Measurements from ENCODE around the gene KCNN3.
"Not testable (repeated sequence)": the region's sequence is repeated elsewhere in the genome, so short reads cannot be mapped to it uniquely, and the experiment has no call there.

Gene KCNN3

DNA sequence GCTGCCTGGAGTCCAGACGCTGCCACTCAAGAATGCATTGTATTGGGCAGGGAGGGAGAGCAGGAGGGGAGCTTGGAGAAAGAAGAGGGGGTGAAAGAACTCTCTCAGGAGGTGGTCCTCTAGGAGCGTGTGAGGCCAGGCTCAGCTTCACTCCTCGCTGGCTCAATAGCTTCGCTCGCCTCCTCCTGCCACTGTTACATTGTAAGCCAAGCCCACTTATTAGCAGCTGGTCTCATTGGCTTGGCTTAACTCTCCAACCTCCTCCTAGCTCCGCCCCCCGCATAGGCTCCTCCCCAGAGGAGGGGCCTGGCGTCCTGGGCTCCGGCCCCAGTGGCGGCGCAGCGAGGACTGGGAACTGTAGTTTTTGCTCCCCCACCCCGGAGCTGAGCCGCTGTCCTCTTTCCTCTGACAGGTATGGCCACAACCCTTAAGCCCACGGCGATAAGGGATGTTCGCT is at the start of gene KCNN3:
KCNN3 (minus strand) TSS at position 167 of the 457 bp plus-strand sequence. CDS start 317 bp downstream, outside the sequence.
- peak; percentile 89 for DNase-seq

DNA sequence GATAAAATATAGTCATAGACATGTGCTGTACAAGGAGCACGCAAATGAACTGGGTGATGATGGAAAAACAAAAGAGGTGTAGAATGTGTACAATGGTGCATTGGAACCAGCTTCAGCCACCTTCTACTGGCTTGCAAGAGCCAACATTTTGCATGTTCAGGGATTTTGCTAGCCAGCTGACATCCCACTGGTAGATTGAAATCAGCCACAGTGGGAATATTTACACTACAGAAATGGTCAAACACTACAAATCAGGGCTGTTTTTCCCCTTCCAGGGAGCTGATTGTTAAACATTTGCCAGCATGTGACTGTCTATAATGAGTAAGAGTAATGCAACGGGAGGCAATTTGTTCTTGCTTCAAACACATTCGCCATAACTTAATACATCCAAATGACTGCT is 43.2 kb upstream of the KCNN3 start:
- no peak for DNase-seq

DNA sequence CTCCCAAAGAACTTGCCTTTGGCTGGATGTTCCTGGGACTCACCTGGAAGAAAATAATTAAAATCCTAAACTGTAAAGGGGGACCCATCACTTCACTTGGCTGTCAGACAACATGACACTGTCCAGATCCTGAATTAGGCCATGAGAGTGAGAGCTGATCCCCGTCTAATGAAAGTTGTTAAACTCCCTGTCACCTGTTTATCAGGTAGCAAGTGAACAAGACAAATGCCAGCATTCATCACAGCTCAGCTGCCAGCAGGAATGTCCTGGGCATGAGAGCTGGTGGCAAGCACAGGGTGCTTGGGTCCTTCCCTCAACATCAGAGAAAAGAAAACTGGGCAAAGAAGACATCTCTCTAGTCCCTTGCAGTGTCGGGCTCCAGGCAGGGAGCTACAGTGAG is 42.7 kb upstream of the KCNN3 start:
- DNase-seq, result no peak

DNA sequence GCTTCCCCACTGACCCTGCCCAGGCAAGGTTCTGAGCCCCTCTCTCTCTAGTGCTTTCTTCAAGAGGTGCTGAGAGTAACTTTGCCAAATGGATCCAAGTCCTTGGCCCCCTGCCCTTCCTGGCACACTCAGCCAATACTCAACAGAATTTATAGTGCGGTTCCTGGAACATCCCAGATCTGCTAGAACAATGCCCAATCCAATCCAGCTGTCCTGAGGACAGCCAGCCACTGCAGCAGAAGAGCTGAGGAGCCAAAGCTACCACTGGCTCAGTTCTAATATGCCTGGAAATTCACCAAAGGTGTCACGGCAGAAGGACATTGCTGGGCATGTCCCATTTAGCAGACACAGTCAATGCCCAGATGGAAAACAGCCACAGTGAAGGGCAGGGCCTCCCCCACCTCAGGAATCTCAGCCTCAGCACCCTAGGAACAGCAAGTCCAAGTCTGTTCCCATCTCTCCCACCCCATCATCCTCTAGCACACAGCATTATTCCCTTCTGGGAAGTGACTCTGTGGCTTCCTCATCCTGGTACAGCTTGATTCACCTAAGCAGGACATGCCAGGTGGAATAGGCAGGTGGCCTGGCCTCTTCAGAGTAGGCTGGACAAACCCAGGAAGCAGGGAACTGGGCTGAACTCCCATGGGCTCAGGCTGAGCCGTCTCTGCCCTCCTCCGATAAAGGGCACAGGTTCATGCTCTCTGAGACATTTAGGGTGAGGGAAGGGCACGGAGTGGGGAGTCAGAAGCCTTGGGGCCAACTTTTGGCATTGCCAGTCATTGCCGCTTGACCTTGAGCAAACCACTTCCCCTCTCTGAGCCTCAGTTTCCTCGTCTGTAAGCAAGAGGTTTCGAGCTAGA is 41.8 kb upstream of the KCNN3 start:
- no peak for DNase-seq

DNA sequence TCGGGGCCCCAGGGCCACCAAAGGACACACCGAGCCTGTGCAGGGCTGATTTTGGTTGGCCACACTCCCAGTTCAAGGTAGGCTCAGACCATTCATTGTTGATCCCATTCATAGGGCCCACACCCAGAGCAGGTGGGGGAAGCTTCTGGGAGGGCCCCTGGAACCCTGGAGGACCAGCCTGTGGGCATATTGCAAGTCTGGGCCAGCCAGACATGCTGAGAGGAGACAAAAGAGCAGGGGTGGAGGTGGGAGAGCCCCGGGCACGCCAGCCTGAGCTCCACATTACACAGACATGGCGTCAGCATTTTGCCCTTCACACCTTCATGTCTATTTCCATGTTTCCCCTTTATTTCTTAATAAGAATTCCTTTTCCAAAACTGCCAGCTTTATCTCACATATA is 40.8 kb upstream of the KCNN3 start:
- DNase-seq, result no peak

DNA sequence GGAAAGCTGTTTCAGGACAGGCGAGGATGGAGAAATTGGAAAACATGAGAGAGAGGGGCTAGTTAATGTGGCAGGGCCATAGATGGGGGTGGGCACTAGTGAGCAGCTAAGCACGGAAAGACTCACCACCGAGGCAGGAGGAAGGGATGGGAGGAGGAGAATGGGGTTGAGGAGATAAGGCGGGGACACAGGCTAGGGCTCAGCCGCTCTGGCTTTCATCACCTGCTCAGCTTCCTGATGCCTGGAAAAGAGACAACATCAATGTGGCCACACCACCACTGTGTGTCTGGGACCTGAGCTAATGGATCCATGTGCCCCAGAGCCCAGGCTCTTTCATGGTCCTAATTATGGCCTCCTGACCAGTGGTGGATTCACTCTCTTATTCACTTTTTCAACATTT is 38.9 kb upstream of the KCNN3 start:
- DNase-seq, result no peak

DNA sequence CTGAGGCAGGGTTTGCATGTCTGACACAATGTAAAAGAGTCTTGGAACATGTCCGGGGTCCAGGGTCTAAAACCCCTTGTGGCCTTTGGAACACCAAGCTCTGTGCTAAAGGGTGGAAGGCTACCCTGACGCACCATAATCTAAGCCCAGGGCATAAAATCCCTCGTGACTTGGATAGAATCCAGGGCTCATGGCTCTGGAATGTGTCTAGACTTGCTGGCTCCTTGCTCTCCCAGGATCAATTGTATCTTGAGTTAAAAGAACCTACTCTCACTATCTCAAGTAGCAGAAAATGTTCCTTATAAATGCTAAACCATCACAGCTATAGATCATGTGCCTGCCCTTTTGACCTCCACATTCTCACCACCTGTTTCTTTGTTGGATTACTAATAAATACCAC is 38.0 kb upstream of the KCNN3 start:
- DNase-seq, result not testable (repeated sequence)

DNA sequence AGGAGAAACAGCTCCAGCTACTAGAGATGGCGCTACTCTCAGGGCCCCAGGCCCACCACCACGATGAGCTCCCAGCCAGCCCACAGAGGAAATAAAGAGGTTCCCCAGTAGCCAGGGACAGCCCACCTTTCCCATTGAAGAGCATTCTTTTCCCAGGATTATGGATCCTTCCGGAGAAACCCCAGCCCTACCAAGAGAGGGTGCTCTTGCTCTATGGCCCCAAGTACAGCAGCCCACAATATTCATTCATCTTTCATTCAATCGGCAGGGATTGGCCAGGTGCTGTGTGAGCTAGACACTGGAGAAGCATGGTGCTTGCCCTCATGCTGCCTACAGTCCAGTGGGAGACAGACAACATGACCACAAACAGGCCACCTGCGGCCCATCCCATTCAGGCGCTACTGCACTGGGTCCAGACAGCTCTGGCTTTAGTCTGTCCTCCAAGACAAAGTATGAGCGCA is 36.6 kb upstream of the KCNN3 start:
- peak; percentile 10 for DNase-seq

DNA sequence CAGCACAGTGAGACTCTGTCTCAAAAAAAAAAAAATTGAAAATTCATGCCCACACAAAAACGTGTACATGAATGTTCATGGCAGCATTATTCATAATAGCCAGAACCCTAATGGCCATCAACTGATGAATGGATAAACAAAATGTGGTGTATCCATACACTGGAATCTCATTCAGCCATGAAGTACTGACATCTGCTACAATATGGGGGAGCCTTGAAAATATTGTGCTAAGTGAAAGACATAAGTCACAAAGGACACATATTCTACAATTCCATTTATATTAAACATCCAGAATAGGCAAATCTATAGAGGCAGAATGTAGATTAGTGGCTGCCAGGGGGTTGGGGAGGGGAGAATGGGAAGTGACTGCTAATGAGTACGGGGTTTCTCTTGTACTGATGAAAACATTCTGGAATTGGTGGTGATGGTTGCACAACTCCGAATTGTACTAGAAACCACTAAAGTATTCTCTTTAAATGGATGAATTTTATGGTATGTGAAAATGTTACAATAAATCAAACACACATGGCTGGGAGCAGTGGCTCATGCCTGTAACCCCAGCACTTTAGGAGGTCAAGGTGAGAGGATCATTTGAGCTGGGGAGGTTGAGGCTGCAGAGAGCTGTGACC is 33.0 kb upstream of the KCNN3 start:
- DNase-seq, result peak; percentile 32

DNA sequence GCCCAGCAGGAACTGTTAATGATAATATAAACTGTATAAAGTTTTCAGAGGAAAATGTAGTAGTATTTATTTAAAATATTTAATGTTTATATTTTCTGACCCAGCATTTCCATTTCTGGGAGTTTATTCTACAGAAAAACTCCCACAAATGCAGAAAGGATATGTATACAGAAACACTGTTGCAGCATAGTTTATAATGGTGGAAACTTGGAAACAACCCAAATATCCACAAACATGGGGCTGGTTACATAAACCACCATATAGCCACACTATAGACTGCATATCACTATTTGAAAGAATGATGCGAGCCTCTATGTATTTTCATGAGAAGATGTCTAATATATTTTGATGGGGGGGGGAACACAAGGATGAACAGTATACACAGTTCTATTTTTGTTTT is 31.5 kb upstream of the KCNN3 start:
- DNase-seq, result no peak

DNA sequence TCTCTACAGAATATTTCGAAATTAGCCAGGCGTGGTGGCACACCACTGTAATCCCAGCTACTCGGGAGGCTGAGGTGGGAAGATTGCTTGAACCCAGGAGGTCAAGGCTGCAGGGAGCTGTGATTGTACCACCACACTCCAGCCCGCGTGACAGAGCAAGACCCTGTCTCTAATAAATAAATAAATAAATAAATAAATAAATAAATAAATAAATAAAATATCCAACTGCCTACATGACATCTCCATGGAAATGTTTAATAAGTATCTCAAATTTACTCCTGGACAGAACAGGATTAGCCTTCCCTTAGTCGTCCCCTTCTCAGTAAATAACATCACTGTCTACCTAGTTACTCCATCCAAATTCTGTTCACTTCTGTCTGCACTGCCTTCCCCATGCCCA is 29.0 kb upstream of the KCNN3 start:
- no peak for DNase-seq

DNA sequence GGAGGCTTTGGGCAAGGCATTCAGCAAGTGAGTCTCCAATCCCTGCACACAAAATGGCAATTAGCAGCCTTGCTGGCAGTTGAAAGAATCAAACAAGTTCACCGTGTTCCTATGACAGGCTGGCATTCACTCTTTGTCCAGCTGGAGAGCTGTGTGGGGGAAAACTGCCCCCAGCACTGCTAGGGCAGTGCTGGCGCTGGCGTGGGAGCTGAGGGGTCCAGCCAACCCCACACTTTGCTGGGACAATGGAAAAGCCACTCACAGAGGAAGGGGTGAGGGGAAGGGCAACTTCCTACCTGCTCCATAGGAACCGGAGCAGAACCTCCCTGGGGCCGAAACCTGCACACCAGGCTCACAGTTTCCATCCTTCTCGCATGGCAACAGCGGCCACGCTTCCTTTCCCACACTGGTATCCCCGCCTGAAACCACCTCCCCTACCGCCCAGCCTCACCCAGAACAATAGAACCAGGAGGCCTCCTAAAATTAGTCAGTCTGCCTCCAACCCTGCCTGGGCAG is 26.7 kb upstream of the KCNN3 start:
- DNase-seq, result no peak

DNA sequence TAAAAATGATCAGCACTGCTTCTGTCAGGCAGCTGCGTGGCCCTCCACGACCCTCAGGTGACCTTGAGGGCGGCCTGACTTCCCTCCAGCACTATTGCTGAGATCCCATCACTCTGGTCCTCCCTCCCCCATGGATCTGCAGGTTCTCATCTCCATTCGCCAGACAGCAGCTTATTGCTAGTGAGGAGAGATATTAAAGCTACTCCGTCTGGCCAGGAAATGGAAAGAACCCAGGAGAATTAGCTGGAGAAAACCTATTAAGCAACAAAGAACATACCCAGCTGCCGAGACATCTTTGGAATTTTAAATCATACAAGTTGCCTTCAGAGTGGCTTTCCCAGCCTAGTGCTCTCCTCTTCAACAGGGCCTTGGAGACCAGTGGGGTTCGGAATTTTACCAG is 25.7 kb upstream of the KCNN3 start:
- DNase-seq, result peak; percentile 13

DNA sequence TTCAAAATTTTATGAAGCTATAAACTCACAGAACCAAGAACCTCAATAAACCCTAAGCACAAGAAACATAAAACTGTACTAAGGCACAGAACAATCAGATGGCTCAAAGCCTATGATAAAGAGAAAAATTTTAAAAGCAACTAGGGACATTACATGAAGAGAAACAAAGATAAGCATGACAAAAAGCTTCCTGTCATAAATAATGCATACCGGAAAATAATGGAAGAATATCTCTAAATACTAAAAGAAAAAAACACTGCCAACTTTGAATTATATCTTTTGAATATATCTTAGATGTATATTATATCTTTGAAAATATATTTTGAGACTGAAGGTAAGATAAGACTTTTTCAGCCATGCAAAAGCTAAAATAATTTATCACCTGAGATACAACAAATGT is 21.4 kb upstream of the KCNN3 start:
- DNase-seq, result no peak

DNA sequence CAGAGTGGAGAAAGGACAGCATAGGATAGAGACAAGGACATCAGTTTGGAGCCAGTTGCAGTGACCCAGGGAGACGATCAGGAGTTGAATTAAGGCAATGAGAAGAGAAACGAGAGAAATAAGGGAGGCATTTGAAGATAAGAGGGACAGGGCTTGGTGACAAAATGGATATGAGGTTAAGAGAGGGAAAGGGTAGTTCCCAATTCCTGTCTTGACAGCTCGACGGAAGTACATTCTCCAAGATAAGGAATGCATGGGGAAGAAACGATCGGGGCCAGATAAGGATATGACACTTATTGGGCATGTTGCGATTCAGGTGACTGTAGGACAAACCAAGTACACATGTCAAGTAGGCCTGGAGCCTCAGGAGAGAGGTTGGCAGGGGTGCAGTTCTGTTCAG is 18.7 kb upstream of the KCNN3 start:
- DNase-seq, result no peak

DNA sequence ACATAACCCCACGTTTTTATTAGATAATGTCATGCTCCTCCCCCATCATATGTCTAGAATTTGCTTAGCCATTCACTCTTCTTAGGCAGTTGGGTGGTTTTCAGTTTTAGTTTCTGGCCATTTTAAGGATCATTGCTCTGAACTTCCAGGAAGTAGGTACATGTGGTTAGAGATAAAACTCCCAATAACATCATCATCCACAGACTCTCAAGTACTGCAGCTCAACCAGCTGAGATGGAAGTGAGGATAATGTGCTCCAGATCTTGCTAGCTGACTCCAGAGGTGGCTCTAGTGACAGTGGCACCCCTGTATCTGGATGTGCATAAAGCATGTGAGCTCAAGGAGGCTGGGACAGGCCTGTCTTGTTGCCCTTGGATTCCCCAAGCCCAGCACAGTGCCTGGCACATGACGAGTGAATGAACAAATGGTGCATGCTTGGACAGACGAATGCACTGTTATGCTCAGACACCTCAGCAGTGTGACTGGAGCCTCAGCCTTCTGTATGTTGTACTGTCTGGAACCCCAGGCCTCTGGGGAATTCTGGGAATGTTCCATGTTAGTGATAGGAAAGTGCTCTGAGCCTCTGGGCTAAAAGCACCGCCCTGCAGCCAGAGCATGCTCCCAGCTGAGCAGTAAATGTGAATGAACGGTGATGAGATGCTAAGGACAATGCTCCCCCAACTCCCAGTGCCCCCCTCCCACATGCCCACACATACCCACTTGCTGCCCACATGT is 16.4 kb upstream of the KCNN3 start:
- no peak for DNase-seq

DNA sequence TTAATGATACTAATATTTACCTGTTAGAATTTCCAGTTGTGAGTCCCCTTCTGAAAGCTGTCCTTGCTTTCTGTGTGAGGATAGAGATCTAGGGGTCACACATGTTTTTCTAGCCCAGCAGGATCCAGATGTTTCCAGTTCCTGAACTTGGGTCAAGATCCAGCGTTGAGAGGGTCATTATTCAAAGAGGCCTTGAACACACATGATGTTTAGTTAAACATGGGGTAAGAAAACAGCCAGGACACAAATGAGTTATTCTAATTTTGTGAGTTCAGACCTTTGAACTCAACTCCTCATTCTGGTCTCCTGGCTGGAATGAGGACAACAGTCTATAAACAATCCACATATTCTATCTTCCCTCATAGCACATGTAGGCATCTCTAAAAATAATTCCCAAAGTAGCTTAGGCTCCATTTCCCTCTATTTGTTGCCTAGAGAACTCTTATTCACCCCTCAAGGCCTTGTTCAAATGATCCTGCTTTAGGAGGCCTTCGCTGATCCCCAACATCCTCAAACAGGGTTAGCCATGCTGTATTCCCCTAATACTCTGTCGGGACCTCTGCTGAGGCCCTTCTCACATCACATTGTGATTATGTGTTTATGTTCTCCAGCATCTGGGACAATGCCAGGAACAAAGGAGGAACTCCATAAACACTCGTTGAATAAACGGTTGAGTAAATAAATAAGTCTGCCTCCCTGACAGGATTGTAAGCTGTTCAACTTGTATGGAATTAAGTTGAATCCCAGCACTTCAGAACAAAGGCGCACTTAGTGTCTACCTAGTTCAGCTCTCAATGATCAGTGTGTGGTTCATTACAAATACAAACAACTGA is 15.0 kb upstream of the KCNN3 start:
- no peak for DNase-seq

DNA sequence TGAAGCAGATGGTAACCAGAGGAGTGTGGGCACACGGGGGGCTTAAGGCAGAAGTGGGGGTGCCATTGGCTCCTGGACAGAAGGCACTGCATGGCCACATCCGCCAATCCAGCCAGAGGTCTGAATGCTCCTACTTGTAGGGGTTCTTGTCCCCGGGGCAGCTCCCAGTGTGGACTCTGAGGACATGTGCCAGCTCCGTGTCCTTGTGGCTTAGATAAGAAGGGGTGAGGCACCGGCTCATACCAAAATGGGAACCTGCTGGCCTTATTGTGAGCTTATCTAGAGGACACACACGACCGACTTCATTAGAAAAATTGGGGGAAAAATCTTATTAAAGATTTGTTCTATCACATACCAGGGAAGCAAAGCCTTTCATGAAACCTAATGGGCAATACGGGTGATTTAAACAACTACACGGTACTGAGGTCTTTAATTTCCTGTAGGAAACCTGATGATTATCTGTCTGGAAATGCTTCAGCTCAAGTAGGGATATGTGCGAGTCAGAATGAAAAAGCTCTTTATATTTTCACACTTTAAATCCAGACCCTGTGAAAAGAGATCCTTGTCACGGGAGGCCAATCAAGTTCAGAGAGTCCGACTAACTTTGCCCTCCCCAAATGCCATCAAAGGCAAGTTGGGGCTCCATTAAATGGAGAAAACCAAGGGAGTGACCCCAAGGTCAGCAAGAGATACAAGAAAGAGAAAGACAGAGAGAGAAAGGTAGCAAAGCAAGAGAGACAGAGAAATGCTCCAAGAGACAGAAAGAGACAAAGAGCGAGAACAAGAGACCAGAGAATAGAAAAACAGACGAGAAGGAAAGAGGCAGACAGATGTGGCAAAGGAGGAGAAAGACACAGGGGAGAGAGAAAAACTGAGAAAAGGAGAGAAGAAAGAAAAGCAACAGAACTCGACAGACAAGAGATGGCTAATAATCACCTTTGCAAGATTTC is 14.1 kb upstream of the KCNN3 start:
- no peak for DNase-seq

DNA sequence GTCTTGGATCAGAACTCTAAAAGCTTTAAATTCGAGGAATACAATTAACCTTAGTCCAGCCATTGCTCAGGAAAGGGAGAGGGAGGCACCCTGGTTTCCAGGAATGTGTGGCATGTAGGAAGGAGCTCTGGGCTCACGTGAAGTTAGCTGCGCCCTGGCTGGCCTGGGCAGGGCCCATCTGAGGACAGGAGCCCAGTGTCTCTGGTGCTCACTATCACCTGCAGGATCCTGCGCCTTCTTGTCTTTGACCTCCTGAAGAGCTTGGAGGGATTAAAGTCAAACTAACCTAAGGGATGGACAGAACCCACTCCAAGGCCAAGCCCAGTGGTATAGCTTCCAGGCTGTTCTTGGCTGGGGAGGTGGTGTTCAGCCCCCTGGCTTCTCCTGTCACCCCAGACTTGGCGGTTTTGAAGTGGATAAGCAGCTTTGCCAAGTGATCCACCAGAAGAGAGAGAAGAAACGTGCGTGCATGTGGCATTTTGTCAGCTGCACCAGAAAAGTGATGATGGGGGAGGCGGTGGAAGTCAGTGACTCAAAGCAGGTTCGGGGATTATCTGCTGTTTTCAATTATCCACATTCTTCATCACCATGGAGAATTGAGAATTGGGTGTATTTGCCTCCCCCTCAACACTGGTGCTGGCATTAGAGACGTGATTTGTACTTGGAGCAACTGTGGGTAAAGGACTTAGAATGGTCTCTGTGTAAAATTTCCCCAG is 11.9 kb upstream of the KCNN3 start:
- DNase-seq, result peak; percentile 26

DNA sequence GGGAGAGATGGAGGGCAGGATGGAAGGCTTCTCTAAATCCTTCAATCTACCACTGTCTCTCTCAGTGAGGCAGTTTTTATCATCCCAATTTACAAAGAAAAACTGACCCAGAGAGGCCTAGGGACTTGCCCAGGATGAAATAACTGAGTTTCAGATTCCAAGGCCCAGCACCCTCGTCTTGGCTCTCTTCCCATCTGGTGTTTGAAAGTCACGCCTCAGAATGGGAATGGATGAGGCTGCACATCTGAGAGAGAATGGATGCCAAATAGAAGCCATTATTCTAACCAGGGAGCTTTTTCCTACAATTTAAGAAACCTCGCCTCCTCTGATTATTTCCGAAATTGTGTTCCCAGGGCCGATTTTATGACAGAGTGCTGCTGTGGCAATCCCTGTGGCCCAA is 10.6 kb upstream of the KCNN3 start:
- no peak for DNase-seq

DNA sequence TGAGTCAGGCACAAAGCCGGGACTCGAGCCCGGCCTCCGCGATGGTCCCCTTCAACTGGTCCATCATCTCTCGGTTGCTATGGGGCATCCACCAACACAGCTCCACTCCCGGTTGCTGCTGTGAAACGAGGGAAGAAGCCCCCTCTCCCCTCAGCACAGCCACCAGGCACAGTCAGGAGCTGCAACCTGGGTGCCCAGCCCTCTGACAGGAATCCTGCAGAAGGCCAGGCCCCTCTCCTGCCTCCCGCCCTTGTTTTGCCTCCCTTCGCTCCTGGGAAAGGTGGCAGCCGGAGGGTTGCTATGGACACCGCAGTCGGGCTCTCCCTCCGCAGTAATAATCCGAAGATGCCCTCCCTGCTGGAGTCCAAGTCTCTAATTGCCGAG is 8.9 kb upstream of the KCNN3 start:
- DNase-seq, result no peak
